SW480 (cell line): ENCODE results near the gene KBTBD8.
A peak's percentile ranks its signal among the peaks of the same experiment; 100 is the strongest.

ENCODE experiments used
- DNase-seq: peaks from one replicate; pipeline ENCODE4 v3.0.0-alpha.2; 2016; ENCODE audit warnings: low spot score

The KBTBD8 gene

GRCh38 chr3:66998113-66998903 lies at the start of gene KBTBD8:
KBTBD8 (plus strand) TSS chr3:66998307; CDS start chr3:66998356, 49 bp downstream.
- peak; percentile 98 for DNase-seq

- DNase-seq: no peak
Observed at GRCh38 chr3:66948838-66949237, 49.3 kb upstream of the KBTBD8 start.

DNA sequence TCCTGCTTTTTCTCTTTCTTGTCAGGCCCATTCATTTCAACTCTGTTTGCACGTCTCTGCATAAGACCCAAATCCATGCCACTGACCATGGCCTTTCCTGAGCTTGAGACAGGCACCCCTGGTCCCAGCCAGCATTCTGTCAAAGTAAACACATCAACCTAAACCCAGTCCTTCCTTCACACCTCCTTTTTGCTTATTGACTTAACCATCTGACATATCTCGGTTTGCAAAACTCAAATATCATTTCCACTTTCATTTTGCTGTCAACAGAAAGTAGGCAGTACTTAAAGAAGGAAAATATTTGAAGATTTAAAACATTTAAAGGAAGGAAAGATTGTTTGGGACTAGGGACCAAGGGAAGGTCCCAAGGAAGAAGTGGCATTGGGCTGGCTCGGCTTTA lies 48.2 kb upstream of the KBTBD8 start:
- no peak for DNase-seq

DNA sequence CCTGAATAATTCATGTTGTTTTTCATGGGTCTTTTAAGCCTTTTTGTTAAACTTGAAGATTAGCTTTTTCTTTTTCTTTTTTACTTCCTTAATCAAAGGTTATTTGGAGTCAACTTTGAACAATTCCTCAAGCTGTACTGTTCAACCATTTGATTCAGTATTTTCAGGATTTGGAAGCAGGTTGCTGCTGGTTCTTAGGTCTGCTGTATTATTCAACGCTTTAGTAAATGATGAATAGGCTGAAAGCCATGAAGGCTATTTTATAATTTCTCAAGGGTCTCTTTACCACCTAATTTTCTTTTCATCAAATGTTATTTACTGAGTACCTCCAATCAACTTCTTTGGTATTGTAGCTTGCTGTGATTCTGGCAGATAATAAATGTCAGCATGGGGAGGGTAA lies 45.8 kb upstream of the KBTBD8 start:
- no peak for DNase-seq

DNA sequence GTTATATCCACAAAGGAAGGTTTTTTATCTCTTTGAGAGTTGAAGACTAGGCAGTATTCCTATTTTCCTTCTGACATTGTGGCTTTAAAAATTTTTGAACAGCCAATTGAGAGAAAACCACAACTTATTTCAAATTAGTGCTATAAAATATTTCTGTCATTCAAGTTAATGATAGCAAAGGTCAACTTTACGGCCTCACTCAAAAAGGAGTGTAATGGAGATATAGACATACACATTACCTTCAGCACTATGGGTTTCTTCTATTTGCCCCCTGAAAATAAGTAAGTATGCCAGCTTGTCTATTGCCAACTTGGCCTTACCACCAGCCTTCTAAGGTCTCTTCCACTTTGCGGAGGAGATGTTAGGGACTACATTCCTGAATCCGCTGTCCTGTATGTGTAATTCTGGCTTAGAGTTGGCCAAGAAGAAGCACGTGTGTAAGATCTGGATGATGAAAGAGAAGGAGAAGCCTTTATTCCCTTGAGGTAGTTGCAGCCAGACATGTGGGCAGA lies 44.1 kb upstream of the KBTBD8 start:
- DNase-seq: no peak

GRCh38 chr3:66956742-66957141 lies 41.4 kb upstream of the KBTBD8 start:
- DNase-seq: no peak

- peak; percentile 19 for DNase-seq
Observed at GRCh38 chr3:66957367-66957766, 40.7 kb upstream of the KBTBD8 start.

- DNase-seq: no peak
Observed at GRCh38 chr3:66958067-66958466, 40.0 kb upstream of the KBTBD8 start.

- DNase-seq: no peak
Observed at GRCh38 chr3:66962664-66963063, 35.4 kb upstream of the KBTBD8 start.

DNA sequence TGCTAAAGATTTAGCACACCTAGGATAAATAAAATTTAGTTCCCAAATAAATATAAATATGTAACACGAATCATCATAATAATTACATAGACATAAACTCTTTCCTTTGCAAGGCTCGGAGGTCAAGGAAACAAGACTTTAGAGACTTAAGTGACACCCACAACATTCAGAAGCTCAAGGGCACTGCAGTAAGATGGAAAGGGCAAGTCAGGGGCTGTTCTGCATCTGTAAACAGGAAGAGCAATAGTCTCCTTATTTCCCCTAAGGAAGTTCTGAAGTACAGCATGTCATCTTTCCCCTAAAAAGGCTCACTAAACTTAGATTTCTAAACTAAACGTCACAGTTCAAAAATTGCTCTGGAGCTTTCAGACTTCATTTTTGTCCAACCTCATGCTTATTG lies 26.9 kb upstream of the KBTBD8 start:
- no peak for DNase-seq

- peak; percentile 75 for DNase-seq
Observed at GRCh38 chr3:66971891-66972551, 26.1 kb upstream of the KBTBD8 start.

GRCh38 chr3:66980791-66981190 lies 17.3 kb upstream of the KBTBD8 start:
- no peak for DNase-seq

DNA sequence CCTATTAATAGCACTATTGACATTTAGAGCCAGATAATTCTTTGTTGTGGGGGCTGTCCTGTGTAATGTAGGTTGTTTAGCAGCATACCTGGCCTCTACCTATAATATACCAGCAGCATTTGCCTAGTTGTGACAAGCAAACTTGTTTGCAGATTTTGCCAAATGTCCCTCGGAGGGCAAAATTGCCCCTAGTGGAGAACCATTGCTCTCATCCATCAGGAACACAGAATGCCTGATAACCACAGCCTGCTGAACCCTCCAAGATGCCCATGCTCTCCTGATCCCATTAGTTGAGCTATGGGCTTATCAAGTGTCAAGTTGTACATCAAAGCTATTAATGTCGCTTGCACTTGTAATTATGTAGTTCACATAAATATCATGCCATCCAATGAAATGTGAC lies 15.0 kb upstream of the KBTBD8 start:
- DNase-seq: no peak

DNA sequence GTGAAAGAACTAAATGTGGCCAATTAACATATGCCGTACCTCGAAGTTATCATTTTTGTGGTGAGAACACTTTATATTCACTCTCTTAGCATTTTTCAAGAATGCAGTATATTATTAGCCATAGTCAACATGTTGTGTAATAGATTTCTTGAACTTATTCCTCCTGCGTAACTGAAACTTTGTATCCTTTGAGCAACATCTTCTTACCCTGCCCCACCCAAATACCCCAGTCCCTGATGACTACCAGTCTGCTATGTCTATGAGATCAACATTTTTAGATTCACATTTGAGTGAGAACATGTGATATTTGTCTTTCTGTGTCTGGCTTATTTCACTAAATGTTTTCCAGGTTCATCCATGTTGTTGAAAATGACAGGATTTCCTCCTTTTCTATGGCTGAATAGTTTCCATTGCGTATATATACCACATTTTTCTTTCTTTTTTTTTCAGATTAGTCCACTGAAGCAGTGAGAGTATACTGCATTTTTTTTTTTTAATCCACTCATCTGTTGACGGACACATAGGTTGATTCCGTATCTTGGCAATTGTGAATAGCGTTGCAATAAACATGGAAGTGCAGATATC lies 12.7 kb upstream of the KBTBD8 start:
- no peak for DNase-seq

DNA sequence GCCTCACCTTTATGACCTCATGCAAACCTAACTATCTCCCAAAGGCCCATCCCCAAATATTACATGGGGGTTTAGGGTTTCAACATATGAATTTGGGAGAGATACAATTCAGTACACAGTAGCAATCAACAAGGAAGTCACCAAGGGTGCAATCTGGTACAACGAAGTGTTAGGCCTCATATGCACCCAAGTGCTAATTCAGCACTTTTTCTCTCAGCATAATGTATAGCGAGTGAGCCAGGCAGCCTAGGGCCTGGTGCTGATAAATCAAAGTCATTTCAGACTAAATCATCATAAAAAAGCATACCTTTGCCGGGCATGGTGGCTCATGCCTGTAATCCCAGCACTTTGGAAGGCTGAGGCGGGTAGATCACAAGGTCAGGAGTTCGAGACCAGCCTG lies 11.7 kb upstream of the KBTBD8 start:
- no peak for DNase-seq

GRCh38 chr3:66989241-66989640 lies 8.9 kb upstream of the KBTBD8 start:
- DNase-seq: no peak

DNA sequence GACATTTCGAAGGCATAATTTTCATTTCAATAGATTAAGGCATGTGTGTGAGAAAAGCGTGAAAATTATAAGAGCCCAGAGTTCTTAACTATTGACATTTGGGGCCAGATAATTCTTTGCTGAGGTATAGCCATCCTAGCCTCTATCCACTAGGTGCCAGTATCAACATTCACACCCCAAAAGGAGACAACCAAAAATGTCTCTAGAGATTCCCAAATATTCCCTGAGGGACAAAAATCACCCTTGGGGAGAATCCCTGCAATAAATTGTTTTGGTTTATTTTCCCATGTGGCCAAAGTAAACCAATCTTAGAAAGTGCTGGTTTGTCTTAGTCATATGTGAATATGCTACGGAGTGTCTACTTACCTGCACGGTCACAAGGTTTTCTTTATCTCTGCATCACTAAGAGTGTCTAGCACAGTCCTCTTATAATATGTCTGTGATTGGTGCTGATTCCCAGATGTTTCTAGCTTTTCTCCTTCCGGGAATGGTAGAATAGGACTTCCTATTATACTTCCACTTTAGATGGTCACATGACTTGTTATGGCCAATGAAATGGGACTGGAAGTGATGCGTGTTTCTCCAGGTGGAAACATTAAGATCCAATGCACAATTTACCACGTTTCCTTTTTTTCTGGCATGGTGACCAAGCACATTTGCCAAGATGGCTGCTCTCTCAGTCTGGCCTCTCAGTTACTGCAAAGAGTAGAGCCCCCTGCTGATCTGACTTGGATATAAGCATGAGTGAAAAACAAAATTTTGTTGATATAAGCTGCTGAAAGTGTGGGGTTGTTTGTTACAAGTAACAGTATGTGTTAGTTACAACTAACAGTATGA lies 8.0 kb upstream of the KBTBD8 start:
- peak; percentile 19 for DNase-seq

DNA sequence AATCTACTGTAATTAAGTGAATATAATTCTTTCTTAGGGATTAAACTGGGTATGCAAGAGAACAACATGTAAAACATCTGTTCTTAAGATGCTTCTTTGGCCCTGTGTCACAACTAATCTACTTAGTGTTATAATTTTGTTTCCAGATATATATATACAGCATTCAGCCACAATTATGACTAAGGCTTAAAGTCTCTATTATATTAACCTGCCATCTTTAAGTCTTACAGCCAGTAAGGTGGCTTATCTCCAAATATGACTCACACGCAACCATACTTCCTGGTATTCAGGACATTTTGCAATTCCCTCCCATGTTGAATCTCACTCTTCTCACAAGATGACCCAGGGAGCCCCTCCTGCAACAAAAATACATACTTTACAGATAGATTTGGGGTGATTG lies 6.6 kb upstream of the KBTBD8 start:
- DNase-seq: no peak

- peak; percentile 14 for DNase-seq
Observed at GRCh38 chr3:66993082-66993481, 5.0 kb upstream of the KBTBD8 start.

DNA sequence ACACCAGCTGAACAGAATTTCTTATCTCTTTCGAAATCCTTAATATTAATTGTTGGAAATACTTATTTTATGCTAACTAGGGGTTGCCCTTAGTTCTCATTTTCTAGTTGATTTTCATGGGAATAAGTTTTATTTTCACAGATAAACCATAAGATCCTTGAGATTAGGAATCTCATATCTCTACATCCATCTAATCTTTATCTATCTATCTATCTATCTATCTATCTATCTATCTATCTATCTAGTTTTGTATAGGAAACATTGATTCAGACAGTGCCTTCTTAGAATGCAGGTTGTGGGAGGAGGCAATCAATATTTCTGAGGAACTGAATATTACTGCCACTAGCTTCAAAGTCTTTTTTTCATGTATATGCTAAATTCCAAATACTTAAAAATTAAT lies 3.5 kb upstream of the KBTBD8 start:
- DNase-seq: no peak

DNA sequence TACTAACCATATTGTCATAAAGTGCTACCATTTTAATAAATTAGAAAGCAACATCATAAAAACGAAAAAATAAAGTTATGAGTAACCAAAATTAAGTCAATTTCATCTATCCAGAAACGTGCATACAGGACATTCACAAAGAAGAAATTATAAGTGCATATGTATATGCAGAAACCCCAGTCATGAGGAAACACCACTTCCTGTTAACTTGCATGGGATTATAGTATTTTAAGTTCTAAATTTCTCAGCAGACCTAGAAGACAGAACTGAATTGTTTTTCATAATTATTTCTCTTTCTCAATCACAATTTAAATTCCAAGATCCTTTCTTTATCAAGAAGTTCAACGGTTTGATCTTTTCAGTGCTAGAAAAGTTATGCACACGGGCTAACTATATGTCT lies 1.4 kb upstream of the KBTBD8 start:
- DNase-seq: no peak

GRCh38 chr3:66997560-66998112 lies 471 bp upstream of the KBTBD8 start:
- no peak for DNase-seq
